Mammary epithelial cell (primary cell): ENCODE data around the gene ZBTB45.

Experiments
- CTCF ChIP-seq, 2 donors: IDR thresholded peaks in 1 of 2; conservative IDR thresholded peaks in 1 of 2; 2 replicates each; pipeline ENCODE4 v1.5.1; 2011 to 2012; ENCODE audit warnings: inconsistent platforms in 2 of 2, low read length in 2 of 2, mild to moderate bottlenecking in 2 of 2, control low read depth in 1 of 2, low read depth in 1 of 2; ENCODE audit not compliant: insufficient read depth in 1 of 2; ENCODE audit errors: extremely low read depth in 1 of 2
- EZH2 ChIP-seq: IDR thresholded peaks from 2 replicates; pipeline ENCODE4 v1.6.1; 2012; ENCODE audit warnings: low read length, inconsistent platforms, borderline replicate concordance

GRCh38 chr19:58466760-58467589 lies 52.6 kb downstream of the ZBTB45 start, which contains the start of gene ZNF324:
- no peak for TF ChIP-seq EZH2
- peak in 1 of 2 donors; percentile 20 for TF ChIP-seq CTCF (conservative IDR thresholded peaks at IDR 0.05 in 1 of 2, IDR thresholded peaks at IDR 0.05 in 1 of 2; ENCODE audit: extremely low read depth in 1 of 2, insufficient read depth in 1 of 2, low read depth in 1 of 2, low read length in 2 of 2)
